ENCODE data around the gene RNF166.

The RNF166 gene

GRCh38 chr16:88720396-88720970, 14.3 kb upstream of the RNF166 start:
- peaks cover 99% of the 10 kb centered on the region for H3K36me3 ChIP-seq (ENCODE audit: insufficient read depth, low read length)
- H3K9ac ChIP-seq (ENCODE audit: low read depth, low read length), result no peak overlapping the region
- no peak overlapping the region for H2AFZ ChIP-seq (ENCODE audit: low read depth, low read length)
- no peaks in the 10 kb centered on the region for H3K9me3 ChIP-seq (ENCODE audit: insufficient read depth, low read length, severe bottlenecking)
- TF ChIP-seq CTCF (IDR thresholded peaks at IDR 0.05; ENCODE audit: borderline replicate concordance, extremely low read depth, low read length, poor library complexity, severe bottlenecking) (no peak), EZH2 (IDR thresholded peaks at IDR 0.05; ENCODE audit: borderline replicate concordance, low read depth, low read length, severe bottlenecking) (no peak)
- H3K27me3 ChIP-seq (ENCODE audit: insufficient read depth, low read length, poor library complexity), result no peaks in the 10 kb centered on the region
- no peak overlapping the region for H3K4me2 ChIP-seq (ENCODE audit: insufficient read depth, low read length)
- DNase-seq (no peak), ATAC-seq (ENCODE audit: insufficient read depth, low read depth) (no peak)
- H4K20me1 ChIP-seq (ENCODE audit: insufficient read depth, low read length), result peaks cover 27% of the 10 kb centered on the region
- H3K79me2 ChIP-seq (ENCODE audit: insufficient read depth, low read length), result no peaks in the 10 kb centered on the region
- no peaks in the 10 kb centered on the region for H3K4me1 ChIP-seq (ENCODE audit: insufficient read depth, low read length)
- no peak overlapping the region for H3K27ac ChIP-seq (ENCODE audit: low read length)
- H3K4me3 ChIP-seq (ENCODE audit: low read depth in 1 of 2, low read length in 2 of 2), result no peak overlapping the region

DNA sequence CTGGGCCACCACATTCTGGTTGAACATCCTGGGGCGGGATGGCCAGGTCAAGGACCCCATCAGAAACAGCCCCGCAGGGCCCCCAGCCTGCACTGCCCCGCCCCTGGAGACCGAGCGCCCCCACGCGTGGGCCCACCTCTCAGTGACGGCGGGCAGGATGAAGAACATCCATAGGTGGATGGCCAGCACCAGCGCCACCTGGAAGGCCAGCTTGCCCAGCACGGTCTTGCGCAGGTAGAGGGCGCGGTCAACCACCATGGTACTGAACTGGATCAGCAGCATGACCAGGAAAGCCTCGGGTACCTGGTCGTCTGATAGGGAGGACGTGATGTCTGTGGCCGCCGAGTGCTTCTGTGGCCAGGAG, 13.7 kb upstream of the RNF166 start:
- no peak for ATAC-seq (ENCODE audit: insufficient read depth, low read depth)
- peaks cover 99% of the 10 kb centered on the region for H3K36me3 ChIP-seq (ENCODE audit: insufficient read depth, low read length)
- TF ChIP-seq CTCF (IDR thresholded peaks at IDR 0.05; ENCODE audit: borderline replicate concordance, extremely low read depth, low read length, poor library complexity, severe bottlenecking), result no peak
- no peak for TF ChIP-seq EZH2 (IDR thresholded peaks at IDR 0.05; ENCODE audit: borderline replicate concordance, low read depth, low read length, severe bottlenecking)

DNA sequence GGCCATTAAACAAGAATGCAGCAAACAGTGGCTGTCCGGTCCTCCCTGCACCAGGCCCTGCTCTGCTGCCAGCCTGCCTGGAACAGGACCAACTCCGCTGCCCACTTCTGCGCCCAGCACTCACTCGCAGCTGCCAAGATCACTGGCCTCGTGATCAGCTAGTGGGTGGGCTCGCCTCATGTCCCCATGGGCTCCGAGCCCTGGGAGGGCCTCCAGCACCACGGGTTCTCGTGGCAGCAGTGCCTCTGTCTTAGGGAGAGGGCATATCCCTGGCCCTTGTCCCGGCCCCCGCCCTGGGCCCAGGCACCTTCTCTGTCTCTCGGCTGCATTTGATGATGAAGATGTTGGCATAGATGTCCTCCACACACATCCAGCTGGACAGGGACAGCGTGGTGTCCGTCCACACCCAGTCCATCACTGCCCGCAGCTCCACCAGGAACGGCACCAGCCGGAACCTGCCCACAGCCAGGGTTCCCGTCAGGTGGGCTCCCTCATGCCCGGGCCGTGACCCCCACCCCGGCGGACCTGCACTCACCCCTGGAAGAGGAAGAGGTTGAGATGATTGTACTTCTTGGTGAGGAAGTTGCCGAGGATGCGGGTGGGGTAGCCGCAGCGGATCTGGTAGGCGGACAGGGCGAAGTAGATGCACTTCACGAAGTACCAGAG, 13.2 kb upstream of the RNF166 start:
- no peaks in the 10 kb centered on the region for H3K79me2 ChIP-seq (ENCODE audit: insufficient read depth, low read length)
- H3K36me3 ChIP-seq (ENCODE audit: insufficient read depth, low read length), result peaks cover 99% of the 10 kb centered on the region
- no peaks in the 10 kb centered on the region for H3K4me1 ChIP-seq (ENCODE audit: insufficient read depth, low read length)
- no peaks in the 10 kb centered on the region for H3K9me3 ChIP-seq (ENCODE audit: insufficient read depth, low read length, severe bottlenecking)
- no peak overlapping the region for H3K4me2 ChIP-seq (ENCODE audit: insufficient read depth, low read length)
- no peaks in the 10 kb centered on the region for H3K27me3 ChIP-seq (ENCODE audit: insufficient read depth, low read length, poor library complexity)
- H2AFZ ChIP-seq (ENCODE audit: low read depth, low read length), result no peak overlapping the region
- no peak for TF ChIP-seq EZH2 (IDR thresholded peaks at IDR 0.05; ENCODE audit: borderline replicate concordance, low read depth, low read length, severe bottlenecking)
- no peak for TF ChIP-seq CTCF (IDR thresholded peaks at IDR 0.05; ENCODE audit: borderline replicate concordance, extremely low read depth, low read length, poor library complexity, severe bottlenecking)
- H3K4me3 ChIP-seq (ENCODE audit: low read depth in 1 of 2, low read length in 2 of 2), result no peak overlapping the region
- no peak overlapping the region for H3K9ac ChIP-seq (ENCODE audit: low read depth, low read length)
- DNase-seq (no peak), ATAC-seq (ENCODE audit: insufficient read depth, low read depth) (no peak)
- peaks cover 34% of the 10 kb centered on the region for H4K20me1 ChIP-seq (ENCODE audit: insufficient read depth, low read length)
- no peak overlapping the region for H3K27ac ChIP-seq (ENCODE audit: low read length)

More for the DNA sequence above, 13.7 kb upstream of the RNF166 start:
- Histone ChIP-seq H3K9ac (ENCODE audit: low read depth, low read length) (no peak overlapping the region), H3K79me2 (ENCODE audit: insufficient read depth, low read length) (no peaks in the 10 kb centered on the region), H4K20me1 (ENCODE audit: insufficient read depth, low read length) (peaks cover 29% of the 10 kb centered on the region), H3K4me1 (ENCODE audit: insufficient read depth, low read length) (no peaks in the 10 kb centered on the region), H2AFZ (ENCODE audit: low read depth, low read length) (no peak overlapping the region), H3K27me3 (ENCODE audit: insufficient read depth, low read length, poor library complexity) (no peaks in the 10 kb centered on the region), H3K9me3 (ENCODE audit: insufficient read depth, low read length, severe bottlenecking) (no peaks in the 10 kb centered on the region), H3K27ac (ENCODE audit: low read length) (no peak overlapping the region), H3K4me2 (ENCODE audit: insufficient read depth, low read length) (no peak overlapping the region), H3K4me3 (ENCODE audit: low read depth in 1 of 2, low read length in 2 of 2) (no peak overlapping the region)
- no peak for DNase-seq

All from DND-41 (cell line).